Upper lobe of left lung (tissue), 6 donors: Measurements from ENCODE around the gene EI24. TPM values are rescaled to one million over a fixed set of nuclear protein-coding genes. Genes with fewer than 3 reads are reported as not detected.
A peak's percentile ranks its signal among the peaks of the same experiment; 100 is the strongest.
"Not testable (repeated sequence)": the region's sequence is repeated elsewhere in the genome, so short reads cannot be mapped to it uniquely, and the experiment has no call there.

ENCODE experiments used
- ATAC-seq, 2 donors: fragments of 200-7000 bp; cut with Tn5 transposase; one replicate each; pipeline ENCODE4 v1.9.1; 2022; ENCODE audit warnings: mild to moderate bottlenecking in 2 of 2, moderate library complexity in 2 of 2; ENCODE audit not compliant: low FRiP score in 2 of 2
- DNase-seq, 2 donors: peaks; one replicate each; pipeline ENCODE4 v3.0.0-alpha.2; 2019 to 2020
- H3K27ac ChIP-seq, 4 donors: fragments of 200-600 bp; sonication (generic); one replicate each; pipeline ENCODE4 v1.5.1; 2016 to 2019
- H3K27me3 ChIP-seq, 4 donors: fragments of 200-600 bp; sonication (generic); one replicate each; pipeline ENCODE4 v1.5.1; 2017 to 2019
- H3K36me3 ChIP-seq, 4 donors: fragments of 200-600 bp; sonication (generic); one replicate each; pipeline ENCODE4 v1.5.1; 2016 to 2019
- H3K4me1 ChIP-seq, 4 donors: fragments of 200-600 bp; sonication (generic); one replicate each; pipeline ENCODE4 v1.5.1; 2018 to 2019
- H3K4me3 ChIP-seq, 4 donors: fragments of 200-600 bp; sonication (generic); one replicate each; pipeline ENCODE4 v1.5.1; 2017 to 2019; ENCODE audit warnings: mild to moderate bottlenecking in 2 of 4, moderate library complexity in 1 of 4
- H3K9me3 ChIP-seq, 4 donors: fragments of 200-600 bp; sonication (generic); one replicate each; pipeline ENCODE4 v1.5.1; 2018 to 2019
- CTCF ChIP-seq, 6 experiments: fragments of 450-650 bp in 4 of 6; fragments of 200-600 bp in 2 of 6; sonication (generic) in 2 of 6; IDR thresholded peaks; one replicate each; pipeline ENCODE4 v1.5.1; 2016 to 2019; ENCODE audit warnings: antibody characterized with exemption in 6 of 6
- EP300 ChIP-seq, 4 donors: sonication (generic); formaldehyde crosslinking; IDR thresholded peaks; one replicate each; pipeline ENCODE4 v1.5.1; 2017; ENCODE audit warnings: antibody characterized with exemption in 4 of 4, control low read depth in 2 of 4
- POLR2A ChIP-seq, 4 donors: fragments of 450-650 bp; IDR thresholded peaks; one replicate each; pipeline ENCODE4 v1.5.1; 2016 to 2017; ENCODE audit warnings: antibody characterized with exemption in 4 of 4, mild to moderate bottlenecking in 2 of 4
- POLR2AphosphoS5 ChIP-seq, 2 donors: sonication (generic); formaldehyde crosslinking; IDR thresholded peaks; one replicate each; pipeline ENCODE4 v1.5.1; 2017; ENCODE audit warnings: antibody characterized with exemption in 2 of 2
- WGBS, 2 donors: methylation state at CpG; one replicate each; pipeline ENCODE4 v1.1.5; 2017 to 2018; 5-methylcytosine and 5-hydroxymethylcytosine counted together
- total RNA-seq, 6 donors: library from RNA; depleted of rRNA in 4 of 6; stranded (reverse); fragments of >200 nt in 4 of 6; gene quantifications; one replicate each; pipeline versions ENCODE4 v1.1.0 to v1.2.1, GENCODE V29; 2016 to 2021
- donor health status: DM: no; HTN: no; CAD: no; lungs with moderate emphysema.
- donor health status: DM: no; HTN: yes; CAD: no; lungs with severe emphysema.

Gene EI24
- total RNA-seq, 6 donors from 2014 or later = 31.4 to 80.0 (median 60.4) TPM

- ATAC-seq (no peak), DNase-seq (no peak)
- H3K36me3 ChIP-seq = no peaks in the 10 kb centered on the region
- H3K27me3 ChIP-seq = no peaks in the 10 kb centered on the region
- WGBS, 2 donors = 39 to 52% methylated on average over 1 of the region's 1 CpG
- no peak overlapping the region for H3K27ac ChIP-seq
- H3K4me3 ChIP-seq = no peak overlapping the region
- TF ChIP-seq POLR2AphosphoS5 (IDR thresholded peaks at IDR 0.05) (no peak), CTCF (IDR thresholded peaks at IDR 0.05) (no peak), POLR2A (IDR thresholded peaks at IDR 0.05) (no peak)
- H3K9me3 ChIP-seq = no peaks in the 10 kb centered on the region
- no peaks in the 10 kb centered on the region for H3K4me1 ChIP-seq
Measured at GRCh38 chr11:125535585-125535984, 33.7 kb upstream of the EI24 start.

- no CpG with 5 or more reads among the region's 19 CpGs for WGBS, 2 donors
- H3K36me3 ChIP-seq = not testable (repeated sequence)
Measured at GRCh38 chr11:125536834-125537233, 32.4 kb upstream of the EI24 start.

GRCh38 chr11:125542709-125543108 lies 26.6 kb upstream of the EI24 start:
- no peak overlapping the region for H3K4me3 ChIP-seq
- DNase-seq = no peak
- TF ChIP-seq CTCF (IDR thresholded peaks at IDR 0.05) = no peak
- TF ChIP-seq POLR2A (IDR thresholded peaks at IDR 0.05) = no peak
- TF ChIP-seq POLR2AphosphoS5 (IDR thresholded peaks at IDR 0.05) = no peak
- no peak for TF ChIP-seq EP300 (IDR thresholded peaks at IDR 0.05)
- H3K27ac ChIP-seq = no peak overlapping the region
- H3K4me1 ChIP-seq = no peaks in the 10 kb centered on the region
- no peaks in the 10 kb centered on the region for H3K9me3 ChIP-seq
- no peaks in the 10 kb centered on the region for H3K27me3 ChIP-seq
- no peak for ATAC-seq
- no peaks in the 10 kb centered on the region for H3K36me3 ChIP-seq

More at GRCh38 chr11:125536834-125537233, 32.4 kb upstream of the EI24 start:
- H3K27me3 ChIP-seq, H3K27ac ChIP-seq, H3K4me3 ChIP-seq, H3K4me1 ChIP-seq, H3K9me3 ChIP-seq, ATAC-seq: not testable (repeated sequence)
- peak in 1 of 2 donors; percentile 24 for DNase-seq

GRCh38 chr11:125550780-125551179 lies 18.5 kb upstream of the EI24 start:
- no peak for ATAC-seq
- Histone ChIP-seq H3K27ac (no peak overlapping the region), H3K27me3 (no peaks in the 10 kb centered on the region), H3K9me3 (peaks cover 17 to 32% (median 27%) of the 10 kb centered on the region in 4 donors), H3K4me1 (no peaks in the 10 kb centered on the region), H3K36me3 (no peaks in the 10 kb centered on the region), H3K4me3 (no peak overlapping the region)
- DNase-seq = no peak
- WGBS, 2 donors = 100% methylated on average over 1 of the region's 1 CpG
- no peak for TF ChIP-seq POLR2A (IDR thresholded peaks at IDR 0.05)

- Histone ChIP-seq H3K27ac (no peak overlapping the region), H3K4me3 (no peak overlapping the region), H3K9me3 (peaks cover 17 to 32% (median 27%) of the 10 kb centered on the region in 4 donors), H3K4me1 (no peaks in the 10 kb centered on the region), H3K36me3 (no peaks in the 10 kb centered on the region), H3K27me3 (no peaks in the 10 kb centered on the region)
- ATAC-seq = no peak
- WGBS, 2 donors = 44 to 48% methylated on average over 1 of the region's 1 CpG
- no peak for DNase-seq
- no peak for TF ChIP-seq EP300 (IDR thresholded peaks at IDR 0.05)
- no peak for TF ChIP-seq POLR2A (IDR thresholded peaks at IDR 0.05)
- no peak for TF ChIP-seq CTCF (IDR thresholded peaks at IDR 0.05)
- TF ChIP-seq POLR2AphosphoS5 (IDR thresholded peaks at IDR 0.05) = no peak
Measured at GRCh38 chr11:125551835-125552342, 17.4 kb upstream of the EI24 start.

- WGBS, 2 donors = 85 to 91% methylated on average over 2 of the region's 2 CpGs
- no peaks in the 10 kb centered on the region for H3K36me3 ChIP-seq
- TF ChIP-seq CTCF (IDR thresholded peaks at IDR 0.05) (no peak), POLR2A (IDR thresholded peaks at IDR 0.05) (no peak), EP300 (IDR thresholded peaks at IDR 0.05) (no peak), POLR2AphosphoS5 (IDR thresholded peaks at IDR 0.05) (no peak)
- no peak for DNase-seq
- H3K4me3 ChIP-seq = no peak overlapping the region
- no peaks in the 10 kb centered on the region for H3K4me1 ChIP-seq
- no peaks in the 10 kb centered on the region for H3K27me3 ChIP-seq
- peaks cover 17 to 32% (median 27%) of the 10 kb centered on the region in 4 donors for H3K9me3 ChIP-seq
- H3K27ac ChIP-seq = no peak overlapping the region
- ATAC-seq = no peak
Measured at GRCh38 chr11:125552927-125553326, 16.4 kb upstream of the EI24 start.
